ENCODE measurements around the gene TNS3. TPM values are rescaled to one million over a fixed set of nuclear protein-coding genes. Genes with fewer than 3 reads are reported as not detected.

TNS3 gene
- 1 to 10 TPM in 4 of 5 donors, under 1 TPM in 1; 0.58 to 3.7 (median 2.0) TPM for total RNA-seq
- 0.88 TPM for total RNA-seq (2013)
- total RNA-seq, result 0.38 to 114 (median 2.6) reads per million in 29 experiments

- H3K27me3 Mint-ChIP-seq, result peaks cover 26 to 29% of the 10 kb centered on the region in 2 donors
- H3K27ac Mint-ChIP-seq, result no peak within 1 kb of the TSS
- Histone ChIP-seq H3K36me3 (ENCODE audit: control insufficient read depth in 2 of 2, extremely low read depth in 1 of 2, insufficient read depth in 1 of 2, low read length in 1 of 2) (no peaks in the 10 kb centered on the region), H3K9me3 (no peaks in the 10 kb centered on the region), H3K4me1 (ENCODE audit: control insufficient read depth in 1 of 2, extremely low read depth in 1 of 2, insufficient read depth in 2 of 2, low read length in 2 of 2) (no peaks in the 10 kb centered on the region), H3K27ac (ENCODE audit: low read length) (no peak within 1 kb of the TSS), H3K4me3 (ENCODE audit: control insufficient read depth in 1 of 2, extremely low read depth in 1 of 2, low read length in 1 of 2) (no peak within 1 kb of the TSS), H3K27me3 (replicated peaks in 1 of 2; ENCODE audit: control insufficient read depth in 2 of 2, extremely low read depth in 1 of 2, insufficient read depth in 2 of 2, low read length in 1 of 2) (peaks cover 0 to 24% of the 10 kb centered on the region in 2 experiments)
- DNase-seq (no peak), ATAC-seq (replicated peaks in 1 of 4) (no peak)
- peak within 1 kb of the TSS in 1 of 3 donors; percentile 63 for H3K4me3 Mint-ChIP-seq
- CTCF ChIA-PET, result no interaction called here
- WGBS (ENCODE audit: insufficient coverage), result 10% methylated on average over 77 of the region's 85 CpGs
- H3K9me3 Mint-ChIP-seq, result peaks cover 0 to 5% (median 0%) of the 10 kb centered on the region in 3 donors
- H3K4me1 Mint-ChIP-seq, result peaks cover 0 to 6% (median 3%) of the 10 kb centered on the region in 3 donors
- no peaks in the 10 kb centered on the region for H3K36me3 Mint-ChIP-seq
- POLR2A ChIA-PET, result no interaction called here
These were observed at the start of gene TNS3 for GRCh38 chr7:47581804-47582763. Gene TNS3 (minus strand): TSS chr7:47582111. CDS start chr7:47439636, 142,475 bp downstream.

GRCh38 chr7:47631711-47632110 is 49.8 kb upstream of the TNS3 start:
- Mint-ChIP-seq H3K27ac (no peak overlapping the region), H3K27me3 (no peaks in the 10 kb centered on the region), H3K4me1 (no peaks in the 10 kb centered on the region), H3K36me3 (no peaks in the 10 kb centered on the region), H3K9me3 (no peaks in the 10 kb centered on the region), H3K4me3 (no peak overlapping the region)
- DNase-seq (no peak), ATAC-seq (replicated peaks in 1 of 4) (no peak)
- no peaks in the 10 kb centered on the region for H3K27me3 ChIP-seq (replicated peaks in 1 of 2; ENCODE audit: control insufficient read depth in 2 of 2, extremely low read depth in 1 of 2, insufficient read depth in 2 of 2, low read length in 1 of 2)
- WGBS (ENCODE audit: insufficient coverage), result 97% methylated on average over 12 of the region's 13 CpGs
- no peaks in the 10 kb centered on the region for H3K36me3 ChIP-seq (ENCODE audit: control insufficient read depth in 2 of 2, extremely low read depth in 1 of 2, insufficient read depth in 1 of 2, low read length in 1 of 2)
- no peaks in the 10 kb centered on the region for H3K4me1 ChIP-seq (ENCODE audit: control insufficient read depth in 1 of 2, extremely low read depth in 1 of 2, insufficient read depth in 2 of 2, low read length in 2 of 2)
- H3K4me3 ChIP-seq (ENCODE audit: control insufficient read depth in 1 of 2, extremely low read depth in 1 of 2, low read length in 1 of 2), result no peak overlapping the region
- CTCF ChIA-PET, result no interaction called here
- H3K9me3 ChIP-seq, result no peaks in the 10 kb centered on the region
- H3K27ac ChIP-seq (ENCODE audit: low read length), result no peak overlapping the region
- POLR2A ChIA-PET, result no interaction called here

- DNase-seq (no peak), ATAC-seq (replicated peaks in 1 of 4) (no peak)
- no peaks in the 10 kb centered on the region for H3K36me3 ChIP-seq (ENCODE audit: control insufficient read depth in 2 of 2, extremely low read depth in 1 of 2, insufficient read depth in 1 of 2, low read length in 1 of 2)
- H3K27ac ChIP-seq (ENCODE audit: low read length), result no peak overlapping the region
- no peaks in the 10 kb centered on the region for H3K27me3 ChIP-seq (replicated peaks in 1 of 2; ENCODE audit: control insufficient read depth in 2 of 2, extremely low read depth in 1 of 2, insufficient read depth in 2 of 2, low read length in 1 of 2)
- 53% methylated on average over 5 of the region's 7 CpGs for WGBS (ENCODE audit: insufficient coverage)
- Mint-ChIP-seq H3K4me1 (peaks cover 0 to 4% (median 0%) of the 10 kb centered on the region in 3 donors), H3K4me3 (no peak overlapping the region), H3K36me3 (no peaks in the 10 kb centered on the region), H3K9me3 (no peaks in the 10 kb centered on the region), H3K27ac (no peak overlapping the region), H3K27me3 (no peaks in the 10 kb centered on the region)
- CTCF ChIA-PET, result no interaction called here
- POLR2A ChIA-PET, result no interaction called here
- H3K9me3 ChIP-seq, result no peaks in the 10 kb centered on the region
- no peaks in the 10 kb centered on the region for H3K4me1 ChIP-seq (ENCODE audit: control insufficient read depth in 1 of 2, extremely low read depth in 1 of 2, insufficient read depth in 2 of 2, low read length in 2 of 2)
- no peak overlapping the region for H3K4me3 ChIP-seq (ENCODE audit: control insufficient read depth in 1 of 2, extremely low read depth in 1 of 2, low read length in 1 of 2)
These were observed 45.8 kb upstream of the TNS3 start for GRCh38 chr7:47627580-47628283.

- Histone ChIP-seq H3K9me3 (no peaks in the 10 kb centered on the region), H3K4me1 (ENCODE audit: control insufficient read depth in 1 of 2, extremely low read depth in 1 of 2, insufficient read depth in 2 of 2, low read length in 2 of 2) (no peaks in the 10 kb centered on the region), H3K27me3 (replicated peaks in 1 of 2; ENCODE audit: control insufficient read depth in 2 of 2, extremely low read depth in 1 of 2, insufficient read depth in 2 of 2, low read length in 1 of 2) (no peaks in the 10 kb centered on the region), H3K4me3 (ENCODE audit: control insufficient read depth in 1 of 2, extremely low read depth in 1 of 2, low read length in 1 of 2) (no peak overlapping the region), H3K27ac (ENCODE audit: low read length) (no peak overlapping the region), H3K36me3 (ENCODE audit: control insufficient read depth in 2 of 2, extremely low read depth in 1 of 2, insufficient read depth in 1 of 2, low read length in 1 of 2) (no peaks in the 10 kb centered on the region)
- Mint-ChIP-seq H3K9me3 (no peaks in the 10 kb centered on the region), H3K27ac (no peak overlapping the region), H3K36me3 (no peaks in the 10 kb centered on the region), H3K4me1 (peaks cover 0 to 10% (median 4%) of the 10 kb centered on the region in 3 donors), H3K27me3 (no peaks in the 10 kb centered on the region), H3K4me3 (no peak overlapping the region)
- CTCF ChIA-PET, result no interaction called here
- POLR2A ChIA-PET, result no interaction called here
- ATAC-seq (replicated peaks in 1 of 4) (no peak), DNase-seq (no peak)
- WGBS (ENCODE audit: insufficient coverage), result 70% methylated on average over 2 of the region's 10 CpGs
These were observed 44.2 kb upstream of the TNS3 start for GRCh38 chr7:47625861-47626715.

- Histone ChIP-seq H3K4me3 (ENCODE audit: control insufficient read depth in 1 of 2, extremely low read depth in 1 of 2, low read length in 1 of 2) (no peak overlapping the region), H3K9me3 (no peaks in the 10 kb centered on the region), H3K4me1 (ENCODE audit: control insufficient read depth in 1 of 2, extremely low read depth in 1 of 2, insufficient read depth in 2 of 2, low read length in 2 of 2) (no peaks in the 10 kb centered on the region), H3K36me3 (ENCODE audit: control insufficient read depth in 2 of 2, extremely low read depth in 1 of 2, insufficient read depth in 1 of 2, low read length in 1 of 2) (no peaks in the 10 kb centered on the region), H3K27ac (ENCODE audit: low read length) (no peak overlapping the region), H3K27me3 (replicated peaks in 1 of 2; ENCODE audit: control insufficient read depth in 2 of 2, extremely low read depth in 1 of 2, insufficient read depth in 2 of 2, low read length in 1 of 2) (no peaks in the 10 kb centered on the region)
- CTCF ChIA-PET, result no interaction called here
- Mint-ChIP-seq H3K27me3 (no peaks in the 10 kb centered on the region), H3K4me3 (no peak overlapping the region), H3K4me1 (peaks cover 0 to 10% (median 4%) of the 10 kb centered on the region in 3 donors), H3K9me3 (no peaks in the 10 kb centered on the region), H3K36me3 (no peaks in the 10 kb centered on the region), H3K27ac (no peak overlapping the region)
- DNase-seq (no peak), ATAC-seq (replicated peaks in 1 of 4) (no peak)
- POLR2A ChIA-PET, result no interaction called here
These were observed 42.8 kb upstream of the TNS3 start for GRCh38 chr7:47624689-47625088.

GRCh38 chr7:47622946-47623640 is 41.2 kb upstream of the TNS3 start:
- Histone ChIP-seq H3K27me3 (replicated peaks in 1 of 2; ENCODE audit: control insufficient read depth in 2 of 2, extremely low read depth in 1 of 2, insufficient read depth in 2 of 2, low read length in 1 of 2) (no peaks in the 10 kb centered on the region), H3K36me3 (ENCODE audit: control insufficient read depth in 2 of 2, extremely low read depth in 1 of 2, insufficient read depth in 1 of 2, low read length in 1 of 2) (no peaks in the 10 kb centered on the region), H3K4me1 (ENCODE audit: control insufficient read depth in 1 of 2, extremely low read depth in 1 of 2, insufficient read depth in 2 of 2, low read length in 2 of 2) (no peaks in the 10 kb centered on the region), H3K9me3 (no peaks in the 10 kb centered on the region), H3K4me3 (ENCODE audit: control insufficient read depth in 1 of 2, extremely low read depth in 1 of 2, low read length in 1 of 2) (no peak overlapping the region), H3K27ac (ENCODE audit: low read length) (no peak overlapping the region)
- no peak overlapping the region for H3K4me3 Mint-ChIP-seq
- no peak for ATAC-seq (replicated peaks in 1 of 4)
- ChIA-PET CTCF (no interaction called here), POLR2A (no interaction called here)
- no peaks in the 10 kb centered on the region for H3K36me3 Mint-ChIP-seq
- H3K27ac Mint-ChIP-seq, result no peak overlapping the region
- no peak for DNase-seq
- H3K4me1 Mint-ChIP-seq, result peaks cover 0 to 10% (median 4%) of the 10 kb centered on the region in 3 donors
- H3K27me3 Mint-ChIP-seq, result no peaks in the 10 kb centered on the region
- 91% methylated on average over 4 of the region's 11 CpGs for WGBS (ENCODE audit: insufficient coverage)
- H3K9me3 Mint-ChIP-seq, result no peaks in the 10 kb centered on the region
